Karpas-422 (cell line): ENCODE measurements around the gene HOXC11. TPM values are rescaled to one million over a fixed set of nuclear protein-coding genes. Genes with fewer than 3 reads are reported as not detected.
A peak's percentile ranks its signal among the peaks of the same experiment; 100 is the strongest.

Experiments
- DNase-seq: peaks from one replicate; pipeline ENCODE4 v3.0.0-alpha.2; 2015
- H2AFZ ChIP-seq: fragments of 200-600 bp; sonication (generic); 2 replicates; pipeline ENCODE4 v1.6.1; 2014; ENCODE audit warnings: antibody characterized with exemption, low read length, mixed read lengths
- H3K27ac ChIP-seq: fragments of 200-600 bp; sonication (generic); 2 replicates; pipeline ENCODE4 v1.5.1; 2014; ENCODE audit warnings: mild to moderate bottlenecking, low read length, moderate library complexity
- H3K27me3 ChIP-seq: fragments of 200-600 bp; sonication (generic); 2 replicates; pipeline ENCODE4 v1.6.1; 2014; ENCODE audit warnings: low read length, mixed read lengths
- H3K36me3 ChIP-seq: fragments of 200-600 bp; sonication (generic); 2 replicates; pipeline ENCODE4 v1.6.1; 2014; ENCODE audit warnings: low read length, mixed read lengths; ENCODE audit not compliant: insufficient read depth
- H3K4me1 ChIP-seq: fragments of 200-600 bp; sonication (generic); 2 replicates; pipeline ENCODE4 v1.6.1; 2014; ENCODE audit warnings: mild to moderate bottlenecking, low read length, mixed read lengths
- H3K4me2 ChIP-seq: fragments of 200-600 bp; sonication (generic); 2 replicates; pipeline ENCODE4 v1.6.1; 2014; ENCODE audit warnings: low read length, low read depth, mild to moderate bottlenecking; ENCODE audit not compliant: poor library complexity, severe bottlenecking
- H3K4me3 ChIP-seq: fragments of 200-600 bp; sonication (generic); 2 replicates; pipeline ENCODE4 v1.5.1; 2014; ENCODE audit warnings: mild to moderate bottlenecking, antibody characterized with exemption, low read length, mixed read lengths
- H3K79me2 ChIP-seq: fragments of 200-600 bp; sonication (generic); 2 replicates; pipeline ENCODE4 v1.6.1; 2014; ENCODE audit warnings: mild to moderate bottlenecking, low read length, mixed read lengths
- H3K9ac ChIP-seq: fragments of 200-600 bp; sonication (generic); 2 replicates; pipeline ENCODE4 v1.6.0; 2014; ENCODE audit warnings: low read length
- H3K9me2 ChIP-seq: fragments of 200-600 bp; sonication (generic), shearing (Covaris generic); replicated peaks from 2 replicates; pipeline ENCODE4 v1.6.0; 2014; ENCODE audit warnings: mild to moderate bottlenecking, low read length, moderate library complexity; ENCODE audit not compliant: insufficient read depth
- H3K9me3 ChIP-seq: fragments of 300-700, 200-600 bp; sonication (generic); 2 replicates; pipeline ENCODE4 v1.6.1; 2014; ENCODE audit warnings: low read length, mixed read lengths
- H4K20me1 ChIP-seq: fragments of 200-600 bp; sonication (generic); 2 replicates; pipeline ENCODE4 v1.6.1; 2014; ENCODE audit warnings: mild to moderate bottlenecking, antibody characterized with exemption, low read length, low read depth; ENCODE audit not compliant: insufficient read depth
- total RNA-seq: library from RNA; depleted of rRNA; stranded (reverse); fragments of >200 nt; shearing (Covaris generic); gene quantifications from 2 replicates; pipeline ENCODE4 v1.2.3, GENCODE V29; 2014; ENCODE audit warnings: low replicate concordance

HOXC11 gene
- total RNA-seq, 1 experiment from 2014 or later = not detected

GRCh38 chr12:53972152-53972702 lies 699 bp upstream of the HOXC11 start:
- Histone ChIP-seq H3K27ac (no peak overlapping the region), H3K4me2 (no peak overlapping the region)

GRCh38 chr12:53973236-53974042 lies 513 bp downstream of the HOXC11 start:
- H3K9ac ChIP-seq = peak overlapping the region; percentile 77
- H3K27me3 ChIP-seq = no peaks in the 10 kb centered on the region
- peak overlapping the region; percentile 76 for H3K4me2 ChIP-seq
- H3K79me2 ChIP-seq = no peaks in the 10 kb centered on the region
- DNase-seq = no peak
- H3K36me3 ChIP-seq = no peaks in the 10 kb centered on the region
- no peaks in the 10 kb centered on the region for H3K9me2 ChIP-seq
- H3K9me3 ChIP-seq = no peaks in the 10 kb centered on the region
- peaks cover 29% of the 10 kb centered on the region for H3K4me1 ChIP-seq
- H3K4me3 ChIP-seq = peak overlapping the region; percentile 69; the same call in 1 of the 2 replicates
- H4K20me1 ChIP-seq = no peaks in the 10 kb centered on the region
- no peak overlapping the region for H3K27ac ChIP-seq
- H2AFZ ChIP-seq = no peak overlapping the region

More at GRCh38 chr12:53972152-53972702, 699 bp upstream of the HOXC11 start:
- Histone ChIP-seq H3K36me3 (no peaks in the 10 kb centered on the region), H3K4me3 (no peak overlapping the region), H3K27me3 (no peaks in the 10 kb centered on the region), H3K9me2 (no peaks in the 10 kb centered on the region), H3K9ac (no peak overlapping the region), H2AFZ (no peak overlapping the region), H3K4me1 (peaks cover 20% of the 10 kb centered on the region), H3K9me3 (no peaks in the 10 kb centered on the region), H3K79me2 (no peaks in the 10 kb centered on the region), H4K20me1 (no peaks in the 10 kb centered on the region)
- DNase-seq = no peak

DNA sequence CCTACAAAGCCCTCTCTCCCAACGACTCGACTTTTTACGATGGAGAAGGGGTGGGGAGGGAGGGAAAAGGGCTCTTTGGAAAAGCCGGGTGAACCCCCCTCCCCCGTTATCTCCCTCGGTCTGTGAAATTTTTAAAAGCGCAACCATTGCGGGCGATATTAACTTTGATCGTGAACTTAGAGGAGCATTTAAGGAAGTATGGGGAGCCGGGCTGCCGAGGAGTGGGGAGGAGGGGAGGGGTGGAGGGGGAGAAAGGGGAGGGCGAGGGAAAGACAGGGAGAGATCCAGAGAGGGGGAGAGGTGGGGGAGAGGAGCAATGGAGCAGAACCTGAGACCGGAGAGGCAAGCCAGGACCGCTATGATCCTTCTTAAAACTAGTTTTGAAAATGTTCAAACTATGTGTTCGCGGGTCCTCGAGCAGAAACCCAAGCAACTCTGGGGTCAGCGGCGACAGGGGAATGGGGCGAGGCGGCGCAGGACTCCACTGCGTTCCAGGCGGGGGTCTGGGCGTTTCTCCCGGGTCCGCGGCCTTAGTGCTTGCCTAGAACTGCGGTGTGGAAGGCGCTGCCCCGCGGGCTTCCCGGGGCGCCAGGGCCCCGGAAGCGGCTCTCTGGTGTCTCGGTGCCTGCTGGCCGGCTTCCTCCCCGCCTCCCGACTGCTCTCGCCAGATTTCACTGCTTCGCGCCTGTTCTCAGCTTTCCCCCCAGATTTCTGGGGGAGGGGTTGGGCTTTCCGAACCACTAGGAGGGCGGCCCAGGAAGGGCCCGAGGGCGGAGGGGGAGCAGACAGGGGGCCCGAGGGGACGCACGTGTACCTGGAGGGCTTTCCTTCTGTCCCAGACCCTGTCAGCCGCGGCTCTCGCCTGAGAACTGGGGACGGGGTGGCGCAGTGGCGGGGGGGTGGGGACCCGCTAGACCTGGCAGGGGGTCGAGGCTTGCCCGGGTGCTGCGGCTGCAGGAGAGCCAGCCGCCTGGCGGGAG lies 1.4 kb downstream of the HOXC11 start, which contains the start of gene HOTAIR:
HOTAIR (minus strand) TSS at position 871 of the 980 bp plus-strand sequence.
- H3K27ac ChIP-seq = no peak within 1 kb of the TSS
- peak within 1 kb of the TSS; percentile 77 for H3K9ac ChIP-seq
- no peaks in the 10 kb centered on the region for H3K79me2 ChIP-seq

DNA sequence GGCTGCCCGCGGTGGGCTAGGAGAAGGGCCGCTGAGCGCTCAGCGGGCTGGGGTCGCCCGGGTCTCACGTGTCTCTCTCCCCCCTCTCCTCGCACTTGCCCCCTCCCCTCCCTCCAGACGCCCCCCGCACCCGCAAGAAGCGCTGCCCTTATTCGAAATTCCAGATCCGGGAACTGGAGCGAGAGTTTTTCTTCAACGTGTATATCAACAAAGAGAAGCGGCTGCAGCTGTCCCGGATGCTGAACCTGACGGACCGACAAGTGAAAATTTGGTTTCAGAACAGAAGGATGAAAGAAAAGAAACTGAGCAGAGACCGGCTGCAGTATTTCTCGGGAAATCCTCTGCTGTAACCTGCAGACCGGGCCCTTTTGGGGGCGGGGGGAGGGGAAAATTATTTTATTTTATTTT lies 2.1 kb downstream of the HOXC11 start:
- H3K9ac ChIP-seq = peak overlapping the region; percentile 77

More for the DNA sequence above, 1.4 kb downstream of the HOXC11 start, which contains the start of gene HOTAIR:
- Histone ChIP-seq H3K27me3 (no peaks in the 10 kb centered on the region), H3K4me2 (peak within 1 kb of the TSS; percentile 76), H3K9me2 (no peaks in the 10 kb centered on the region), H3K36me3 (no peaks in the 10 kb centered on the region), H3K9me3 (no peaks in the 10 kb centered on the region), H4K20me1 (no peaks in the 10 kb centered on the region), H2AFZ (peak within 1 kb of the TSS; percentile 81), H3K4me1 (peaks cover 29% of the 10 kb centered on the region), H3K4me3 (peak within 1 kb of the TSS; percentile 69)
- DNase-seq = peak; percentile 80

DNA sequence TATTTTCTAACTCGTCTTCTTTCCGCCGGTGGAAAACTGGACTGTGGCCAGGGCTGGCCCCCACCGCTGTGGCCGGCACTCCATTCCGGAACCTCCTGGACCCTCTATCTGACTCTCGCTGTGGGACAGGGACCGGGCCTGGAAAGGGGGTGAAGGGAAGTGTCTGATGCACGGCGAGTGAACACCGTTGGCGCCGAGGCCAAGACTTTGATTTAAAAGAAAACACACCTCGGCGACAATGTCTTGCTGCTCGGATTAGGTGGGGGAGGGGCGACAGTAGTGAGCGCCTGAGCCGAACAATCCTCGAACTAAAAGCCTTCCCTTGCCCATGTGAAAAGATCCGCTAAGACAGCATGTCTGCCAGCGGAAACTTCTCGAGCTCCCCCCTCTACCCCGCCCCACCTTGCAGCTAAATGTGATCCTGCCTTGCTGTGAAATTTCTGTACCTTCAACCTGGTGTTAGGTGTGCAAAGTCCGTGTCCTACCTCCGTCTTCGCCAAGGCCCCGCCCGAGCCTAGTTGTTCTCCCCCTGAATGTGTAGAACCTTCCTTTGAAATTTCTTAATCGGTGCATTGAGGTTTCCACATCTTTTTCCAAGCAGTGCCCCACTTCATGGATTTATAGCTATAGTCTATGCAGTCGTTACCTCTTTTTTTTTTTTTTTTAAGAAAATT lies 2.7 kb downstream of the HOXC11 start:
- Histone ChIP-seq H3K4me3 (peak overlapping the region; percentile 69), H3K36me3 (no peaks in the 10 kb centered on the region), H3K4me2 (peak overlapping the region; percentile 76), H3K4me1 (peaks cover 29% of the 10 kb centered on the region), H3K9me2 (no peaks in the 10 kb centered on the region), H4K20me1 (no peaks in the 10 kb centered on the region), H3K27me3 (no peaks in the 10 kb centered on the region), H3K79me2 (no peaks in the 10 kb centered on the region), H3K9ac (peak overlapping the region; percentile 77; the same call in 1 of the 2 replicates), H3K27ac (no peak overlapping the region), H3K9me3 (no peaks in the 10 kb centered on the region), H2AFZ (no peak overlapping the region)
- DNase-seq = no peak

More for the DNA sequence above, 2.1 kb downstream of the HOXC11 start:
- Histone ChIP-seq H2AFZ (peak overlapping the region; percentile 81; the same call in 1 of the 2 replicates), H3K4me3 (peak overlapping the region; percentile 69), H3K9me3 (no peaks in the 10 kb centered on the region), H3K79me2 (no peaks in the 10 kb centered on the region), H3K27ac (no peak overlapping the region), H3K27me3 (no peaks in the 10 kb centered on the region), H3K4me2 (peak overlapping the region; percentile 76), H4K20me1 (no peaks in the 10 kb centered on the region), H3K9me2 (no peaks in the 10 kb centered on the region), H3K36me3 (no peaks in the 10 kb centered on the region), H3K4me1 (peaks cover 29% of the 10 kb centered on the region)
- DNase-seq = no peak

- H3K9me2 ChIP-seq = no peaks in the 10 kb centered on the region
- H3K9ac ChIP-seq = no peak overlapping the region
- no peaks in the 10 kb centered on the region for H3K27me3 ChIP-seq
- H3K36me3 ChIP-seq = no peaks in the 10 kb centered on the region
- H3K4me1 ChIP-seq = peaks cover 29% of the 10 kb centered on the region
- no peak overlapping the region for H3K4me3 ChIP-seq
- H4K20me1 ChIP-seq = no peaks in the 10 kb centered on the region
- no peaks in the 10 kb centered on the region for H3K79me2 ChIP-seq
- DNase-seq = no peak
- no peaks in the 10 kb centered on the region for H3K9me3 ChIP-seq
- no peak overlapping the region for H2AFZ ChIP-seq
- no peak overlapping the region for H3K27ac ChIP-seq
- H3K4me2 ChIP-seq = no peak overlapping the region
Observed at GRCh38 chr12:53976172-53976822, 3.4 kb downstream of the HOXC11 start.

- no peak overlapping the region for H2AFZ ChIP-seq
- H3K27ac ChIP-seq = no peak overlapping the region
- no peak for DNase-seq
- no peaks in the 10 kb centered on the region for H3K79me2 ChIP-seq
- no peaks in the 10 kb centered on the region for H4K20me1 ChIP-seq
- no peaks in the 10 kb centered on the region for H3K9me3 ChIP-seq
- no peaks in the 10 kb centered on the region for H3K27me3 ChIP-seq
- H3K36me3 ChIP-seq = no peaks in the 10 kb centered on the region
- peak overlapping the region; percentile 48; the same call in 1 of the 2 replicates for H3K9ac ChIP-seq
- H3K4me2 ChIP-seq = no peak overlapping the region
- H3K4me3 ChIP-seq = no peak overlapping the region
- H3K9me2 ChIP-seq = no peaks in the 10 kb centered on the region
- peaks cover 29% of the 10 kb centered on the region for H3K4me1 ChIP-seq
Observed at GRCh38 chr12:53976823-53977595, 4.1 kb downstream of the HOXC11 start.
